K562 (cell line): Measurements from ENCODE around the gene CUTC. TPM values are rescaled to one million over a fixed set of nuclear protein-coding genes. Genes with fewer than 3 reads are reported as not detected.

Experiments used
- ATAC-seq: fragments of 200-7000 bp; cut with Tn5 transposase; 3 replicates; pipeline ENCODE4 v1.9.1; 2020; ENCODE audit warnings: moderate library complexity
- BruUV-seq: library from RNA; stranded (reverse); fragments of 400-500 nt; replicated peaks from 2 replicates; lab custom pipeline; 2021; lab: Mats Ljungman, UMichigan
- CTCF ChIA-PET: fragments of 300-600 bp; formaldehyde crosslinking; extraction: SDS; loops from one replicate; lab custom pipeline; 2021; ENCODE audit warnings: low intra/inter-chr PET ratio; lab: Yijun Ruan, JAX
- POLR2A ChIA-PET: fragments of 300-600, 350-650 bp; sonication (Branson Sonifier 250); formaldehyde crosslinking; extraction: SDS; loops from one replicate; lab custom pipeline; 2021; ENCODE audit warnings: antibody characterized with exemption, inconsistent platforms; lab: Yijun Ruan, JAX
- DNase-seq, 4 experiments: peaks; one replicate each; pipeline versions ENCODE4 v3.0.0 to v3.0.0-alpha.2; 2011 to 2018; ENCODE audit warnings: low spot score in 3 of 4, mixed read lengths in 3 of 4; ENCODE audit errors: extremely low read depth in 1 of 4
- FAIRE-seq: peaks from 2 replicates; lab custom pipeline; 2011; peaks lifted over from hg19 to GRCh38; lab: Jason Lieb, UNC
- H2AFZ ChIP-seq: 2 replicates; pipeline ENCODE4 v1.6.0; 2011; ENCODE audit warnings: low read depth, low read length, control low read depth, inconsistent platforms
- H3K27ac ChIP-seq: fragments of 200-600 bp; 3 replicates; pipeline ENCODE4 v1.8.0; 2011; ENCODE audit warnings: low read depth, mild to moderate bottlenecking, control low read depth, inconsistent platforms, low read length, moderate library complexity, mixed read lengths; ENCODE audit errors: extremely low read depth
- H3K27me3 ChIP-seq, 2 experiments: fragments of 300-600 bp in 1 of 2; 2 replicates in 1 of 2; 3 replicates in 1 of 2; pipeline versions ENCODE4 v1.6.0 to v1.8.0; 2011; ENCODE audit warnings: inconsistent platforms in 2 of 2, low read length in 2 of 2, mild to moderate bottlenecking in 1 of 2, mixed read lengths in 1 of 2, moderate library complexity in 1 of 2; ENCODE audit not compliant: control insufficient read depth in 2 of 2, insufficient read depth in 2 of 2
- H3K36me3 ChIP-seq: fragments of 300-600 bp; 3 replicates; pipeline ENCODE4 v1.8.0; 2011; ENCODE audit warnings: mild to moderate bottlenecking, low read length, inconsistent platforms; ENCODE audit not compliant: control insufficient read depth, insufficient read depth
- H3K4me1 ChIP-seq, 2 experiments: fragments of 200-600 bp in 1 of 2; replicated peaks in 1 of 2; 2 replicates in 1 of 2; 3 replicates in 1 of 2; pipeline versions ENCODE4 v1.5.1 to v1.8.0; 2011; ENCODE audit warnings: inconsistent platforms in 2 of 2, low read length in 2 of 2, mild to moderate bottlenecking in 1 of 2, mixed read lengths in 1 of 2, moderate library complexity in 1 of 2; ENCODE audit not compliant: control insufficient read depth in 2 of 2, insufficient read depth in 2 of 2
- H3K4me2 ChIP-seq: 2 replicates; pipeline ENCODE4 v1.6.1; 2011; ENCODE audit warnings: low read length, control low read depth, inconsistent platforms, mixed read lengths; ENCODE audit not compliant: insufficient read depth
- H3K4me3 ChIP-seq: fragments of 200-600 bp; sonication (generic), shearing (Covaris generic); 2 replicates; pipeline ENCODE4 v1.5.1; 2016; ENCODE audit warnings: control low read depth, inconsistent platforms
- H3K79me2 ChIP-seq: fragments of 200-600 bp; 3 replicates; pipeline ENCODE4 v1.8.0; 2011; ENCODE audit warnings: low read length, inconsistent platforms; ENCODE audit not compliant: control insufficient read depth, insufficient read depth
- H3K9ac ChIP-seq, 2 experiments: 2 replicates each; pipeline versions ENCODE4 v1.6.0 to v1.6.1; 2011; ENCODE audit warnings: low read depth in 2 of 2, low read length in 2 of 2, control low read depth in 1 of 2, inconsistent platforms in 1 of 2, mild to moderate bottlenecking in 1 of 2, mixed read lengths in 1 of 2; ENCODE audit not compliant: insufficient read depth in 1 of 2
- H3K9me1 ChIP-seq: one replicate; pipeline ENCODE4 v1.6.0; 2011; ENCODE audit warnings: inconsistent platforms, mild to moderate bottlenecking, low read length, moderate library complexity; ENCODE audit not compliant: control insufficient read depth, insufficient read depth
- H3K9me3 ChIP-seq: replicated peaks from 2 replicates; pipeline ENCODE4 v1.5.1; 2011; ENCODE audit warnings: low read depth, low read length, inconsistent platforms; ENCODE audit not compliant: control insufficient read depth, insufficient read depth
- H4K20me1 ChIP-seq: replicated peaks from 2 replicates; pipeline ENCODE4 v1.6.1; 2011; ENCODE audit warnings: low read length, inconsistent platforms, mixed read lengths; ENCODE audit not compliant: control insufficient read depth, insufficient read depth
- BCOR ChIP-seq: fragments of 450-650 bp; IDR thresholded peaks from 2 replicates; pipeline ENCODE4 v1.6.1; 2016
- BRF1 ChIP-seq: IDR thresholded peaks from 3 replicates; pipeline ENCODE4 v1.6.1; 2011; ENCODE audit warnings: borderline replicate concordance, mild to moderate bottlenecking; ENCODE audit not compliant: insufficient read length; ENCODE audit errors: extremely low read depth
- EGR1 ChIP-seq: fragments of 450-650 bp; conservative IDR thresholded peaks from 2 replicates; pipeline ENCODE4 v1.6.1; 2017; ENCODE audit warnings: mild to moderate bottlenecking
- ELF1 ChIP-seq: fragments of 200-800 bp; sonication (Bioruptor generic); IDR thresholded peaks from 2 replicates; pipeline ENCODE4 v1.6.1; 2016; ENCODE audit warnings: missing genetic modification characterization, missing compliant biosample characterization
- FOXK2 ChIP-seq, 2 experiments: fragments of 450-650 bp; IDR thresholded peaks in 1 of 2; conservative IDR thresholded peaks in 1 of 2; 2 replicates each; pipeline ENCODE4 v1.6.1; 2016; ENCODE audit warnings: low read depth in 2 of 2, mild to moderate bottlenecking in 1 of 2
- HNRNPH1 ChIP-seq: fragments of 200-400 bp; formaldehyde crosslinking; optimal IDR thresholded peaks from 2 replicates; pipeline ENCODE3; 2017; ENCODE audit warnings: low read depth, mild to moderate bottlenecking, low read length, moderate library complexity
- KDM2B ChIP-seq: fragments of 250-450 bp; sonication (Bioruptor Pico); IDR thresholded peaks from 2 replicates; pipeline ENCODE4 v1.8.0; 2021; ENCODE audit warnings: mild to moderate bottlenecking, moderate library complexity
- NCOA2 ChIP-seq, 2 experiments: fragments of 450-650 bp; IDR thresholded peaks; 2 replicates each; pipeline ENCODE4 v1.6.1; 2018; ENCODE audit warnings: mild to moderate bottlenecking in 2 of 2, moderate library complexity in 1 of 2; ENCODE audit not compliant: partially characterized antibody in 2 of 2
- NR4A1 ChIP-seq, 2 experiments: fragments of 250-450 bp in 1 of 2; fragments of 450-650 bp in 1 of 2; sonication (Bioruptor Pico) in 1 of 2; IDR thresholded peaks; 2 replicates each; pipeline versions ENCODE4 v1.4.0 to v1.6.1; 2016 to 2020; ENCODE audit warnings: mild to moderate bottlenecking in 2 of 2, missing compliant biosample characterization in 1 of 2, missing genetic modification characterization in 1 of 2, moderate library complexity in 1 of 2
- RBM15 ChIP-seq: fragments of 200-400 bp; formaldehyde crosslinking; IDR thresholded peaks from 2 replicates; pipeline ENCODE4 v1.6.1; 2018; ENCODE audit warnings: mild to moderate bottlenecking, low read length, moderate library complexity; ENCODE audit not compliant: insufficient read depth
- SMARCE1 ChIP-seq: fragments of 450-650 bp; IDR thresholded peaks from 2 replicates; pipeline ENCODE4 v1.7.1; 2016; ENCODE audit warnings: mild to moderate bottlenecking
- SOX6 ChIP-seq: fragments of 450-650 bp; IDR thresholded peaks from 2 replicates; pipeline ENCODE4 v1.6.1; 2014; ENCODE audit warnings: mild to moderate bottlenecking
- ZNF217 ChIP-seq: sonication (generic); formaldehyde crosslinking; IDR thresholded peaks from 2 replicates; pipeline ENCODE4 v1.8.0; 2022; ENCODE audit warnings: mild to moderate bottlenecking, missing genetic modification reagents
- ZNF311 ChIP-seq: fragments of 250-450 bp; sonication (Bioruptor Pico); IDR thresholded peaks from 2 replicates; pipeline ENCODE4 v1.4.0; 2020; ENCODE audit warnings: mild to moderate bottlenecking, moderate library complexity
- ZNF75A ChIP-seq: fragments of 450-650 bp; formaldehyde crosslinking; IDR thresholded peaks from 2 replicates; pipeline ENCODE4 v1.4.0; 2020; ENCODE audit warnings: mild to moderate bottlenecking
- WGBS: fragments of 100-300 bp; shearing (Covaris generic); methylation state at CpG from one replicate; pipeline ENCODE4 v1.1.6; 2016; ENCODE audit warnings: low coverage, mixed read lengths; ENCODE audit not compliant: insufficient coverage; ENCODE audit errors: missing lambda C conversion rate; 5-methylcytosine and 5-hydroxymethylcytosine counted together
- in situ Hi-C: fragments of 300-500 bp; cut with MboI; formaldehyde crosslinking; loops from 4 replicates; pipeline ENCODE4 v1.15.0; 2018; ENCODE audit warnings: inconsistent platforms, mixed read lengths
- intact Hi-C: fragments of 100-400 bp; cut with micrococcal nuclease; formaldehyde crosslinking; loops from 2 replicates; pipeline ENCODE4 v1.14.2; 2022
- polyA plus RNA-seq, 8 experiments: library from polyadenylated mRNA; depleted of rRNA in 4 of 8; stranded (reverse) in 5 of 8; unstranded in 3 of 8; fragments of >200 nt; fragmentation: Nextera tagmentation in 2 of 8; fragmentation: Illumina TruSeq in 1 of 8; extraction: Ambion mirVana in 2 of 8; extraction: Trizol in 1 of 8; gene quantifications; 2 replicates each; pipeline versions ENCODE4 v1.2.1 to v1.2.3, GENCODE V29; 2011 to 2014; ENCODE audit warnings: inconsistent platforms in 1 of 8, missing spikeins in 1 of 8
- total RNA-seq, 7 experiments: library from RNA; depleted of rRNA in 6 of 7; stranded (reverse); fragments of >200 nt in 6 of 7; fragmentation: Illumina TruSeq in 2 of 7; extraction: Trizol in 2 of 7; gene quantifications; 2 replicates each; pipeline versions ENCODE4 v1.2.1 to v1.2.3, GENCODE V29; 2011 to 2021; ENCODE audit warnings: low replicate concordance in 1 of 7
- TF ChIP-seq, protein P1 (sequence below): fragments of 450-650 bp; IDR thresholded peaks from 2 replicates; pipeline ENCODE4 v1.6.1; 2014; ENCODE audit warnings: low read depth, mild to moderate bottlenecking, moderate library complexity, borderline replicate concordance

Gene CUTC
- total and polyA plus RNA-seq, 9 of the 15 experiments (the other 6 are each of a cell fraction or from before 2014, with no cell fraction given): 18.6 to 69.3 (median 32.3) TPM

DNA sequence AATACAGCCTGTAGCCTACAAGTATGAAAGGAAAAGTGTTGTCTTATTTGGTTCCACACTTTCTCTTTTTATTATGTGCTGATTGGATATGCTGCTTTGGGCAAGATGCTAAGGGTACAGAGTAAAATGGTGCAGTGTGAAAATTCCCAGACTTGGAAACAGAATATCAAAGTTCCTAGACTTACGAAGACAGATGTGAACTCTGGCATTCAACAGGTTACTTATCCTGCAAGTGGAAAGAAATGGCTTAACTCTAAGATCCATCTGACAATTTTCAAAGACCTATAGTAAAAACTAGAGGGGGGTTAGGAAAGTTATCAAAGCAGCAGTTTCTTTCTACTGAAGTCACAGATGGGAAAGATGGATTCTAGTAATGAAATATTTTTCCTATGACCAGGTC, 24.1 kb downstream of the CUTC start:
- Histone ChIP-seq H3K27me3 (no peaks in the 10 kb centered on the region), H3K9me1 (no peaks in the 10 kb centered on the region), H3K4me3 (no peak overlapping the region)
- in situ Hi-C loops: no loop called here
- no peak for TF ChIP-seq SMARCE1
- TF ChIP-seq SOX6: no peak
- TF ChIP-seq ZNF311 (CRISPR knock-in tag): no peak
- TF ChIP-seq NR4A1 (CRISPR knock-in tag; IDR thresholded peaks at IDR 0.05): no peak
- TF ChIP-seq NR4A1 (tag; IDR thresholded peaks at IDR 0.05): no peak
- TF ChIP-seq NCOA2 (IDR thresholded peaks at IDR 0.05; ENCODE audit: partially characterized antibody in 2 of 2): no peak
- TF ChIP-seq BCOR: no peak
- no peak for TF ChIP-seq EGR1
- TF ChIP-seq ELF1 (tag): no peak
- no peak for TF ChIP-seq HNRNPH1
- no peak for TF ChIP-seq KDM2B (CRISPR knock-in tag)
- TF ChIP-seq, protein P1, sequence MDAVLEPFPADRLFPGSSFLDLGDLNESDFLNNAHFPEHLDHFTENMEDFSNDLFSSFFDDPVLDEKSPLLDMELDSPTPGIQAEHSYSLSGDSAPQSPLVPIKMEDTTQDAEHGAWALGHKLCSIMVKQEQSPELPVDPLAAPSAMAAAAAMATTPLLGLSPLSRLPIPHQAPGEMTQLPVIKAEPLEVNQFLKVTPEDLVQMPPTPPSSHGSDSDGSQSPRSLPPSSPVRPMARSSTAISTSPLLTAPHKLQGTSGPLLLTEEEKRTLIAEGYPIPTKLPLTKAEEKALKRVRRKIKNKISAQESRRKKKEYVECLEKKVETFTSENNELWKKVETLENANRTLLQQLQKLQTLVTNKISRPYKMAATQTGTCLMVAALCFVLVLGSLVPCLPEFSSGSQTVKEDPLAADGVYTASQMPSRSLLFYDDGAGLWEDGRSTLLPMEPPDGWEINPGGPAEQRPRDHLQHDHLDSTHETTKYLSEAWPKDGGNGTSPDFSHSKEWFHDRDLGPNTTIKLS: no peak
- TF ChIP-seq BRF1: no peak
- TF ChIP-seq FOXK2 (conservative IDR thresholded peaks at IDR 0.05 in 1 of 2, IDR thresholded peaks at IDR 0.05 in 1 of 2; ENCODE audit: low read depth in 2 of 2): no peak
- no peak for TF ChIP-seq ZNF217
- no peak for TF ChIP-seq RBM15
- TF ChIP-seq ZNF75A (CRISPR knock-in tag): no peak
- TF ChIP-seq, all 486 proteins: peak for 0
- DNase-seq (no peak), ATAC-seq (no peak), FAIRE-seq (no peak)
- no peak overlapping the region for H2AFZ ChIP-seq
- CTCF ChIA-PET: no interaction called here
- H4K20me1 ChIP-seq: no peaks in the 10 kb centered on the region
- H3K27ac ChIP-seq: no peak overlapping the region
- intact Hi-C loops: no loop called here
- H3K9me3 ChIP-seq: no peaks in the 10 kb centered on the region
- BruUV-seq: no TSS peak
- POLR2A ChIA-PET: no interaction called here
- WGBS: 100% methylated on average over 1 of the region's 1 CpG
- no peak overlapping the region for H3K9ac ChIP-seq
- H3K4me2 ChIP-seq: no peak overlapping the region
- H3K79me2 ChIP-seq: no peaks in the 10 kb centered on the region
- H3K4me1 ChIP-seq: no peaks in the 10 kb centered on the region
- peaks cover 52% of the 10 kb centered on the region for H3K36me3 ChIP-seq
